Fibroblast of villous mesenchyme (primary cell): ENCODE data around the gene IDUA. TPM values are rescaled to one million over a fixed set of nuclear protein-coding genes. Genes with fewer than 3 reads are reported as not detected.

Experiments
- DNase-seq: peaks from one replicate; pipeline ENCODE4 v3.0.0-alpha.2; 2010; ENCODE audit warnings: low read depth
- H3K4me3 ChIP-seq: 2 replicates; pipeline ENCODE4 v1.5.1; 2011; ENCODE audit warnings: low read depth, mild to moderate bottlenecking, low read length
- CTCF ChIP-seq: IDR thresholded peaks from 2 replicates; pipeline ENCODE4 v1.5.1; 2012; ENCODE audit warnings: low read depth, mild to moderate bottlenecking, low read length; ENCODE audit not compliant: insufficient read depth
- total RNA-seq: library from RNA; depleted of rRNA; stranded (reverse); fragments of >200 nt; gene quantifications from 2 replicates; pipeline ENCODE4 v1.2.3, GENCODE V29; 2012

Gene IDUA
- total RNA-seq, 1 donor: 10.4 TPM

GRCh38 chr4:1043162-1043561 lies 56.3 kb downstream of the IDUA start:
- H3K4me3 ChIP-seq: no peak overlapping the region
- no peak for DNase-seq
- no peak for TF ChIP-seq CTCF

DNA sequence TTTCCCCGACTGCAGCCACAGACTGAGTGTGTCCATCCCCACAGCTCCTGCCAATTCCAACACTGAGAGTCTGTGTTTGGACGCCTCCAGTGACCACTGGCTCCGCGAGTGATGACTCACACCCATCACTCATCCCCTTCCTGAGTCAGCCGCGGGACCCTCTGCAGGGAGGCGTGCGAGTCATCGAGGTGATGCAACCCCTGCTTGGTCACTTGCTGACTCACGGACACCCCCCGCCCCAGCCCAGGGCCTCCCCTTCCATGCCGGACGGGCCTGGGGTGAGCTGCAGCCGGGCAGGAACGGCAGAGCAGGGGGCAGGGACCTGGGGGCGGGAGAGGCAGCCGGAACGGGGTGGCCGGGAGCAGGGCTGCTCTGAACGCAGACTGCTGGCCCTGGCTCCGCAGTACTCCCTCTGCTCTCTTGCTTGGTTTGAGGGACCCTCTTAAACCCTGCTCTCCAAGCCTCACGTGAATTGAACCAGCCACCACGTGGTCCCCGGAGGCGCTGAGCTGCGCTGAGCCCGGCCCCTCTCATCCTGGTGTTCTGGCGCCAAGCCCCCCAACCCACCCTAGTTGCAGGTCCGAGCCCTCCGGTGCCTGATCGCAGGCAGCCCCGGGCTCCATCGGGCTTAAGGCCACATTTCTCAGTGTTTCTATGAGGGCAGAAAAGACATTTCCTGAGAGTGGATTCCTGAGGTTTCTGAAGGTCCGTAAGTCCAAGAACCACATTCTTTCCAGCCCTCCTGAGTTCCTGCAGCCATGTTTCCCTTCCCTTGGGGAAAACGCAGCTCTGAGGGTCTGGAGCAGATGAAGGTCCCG lies 57.0 kb downstream of the IDUA start:
- DNase-seq: peak; percentile 97
- peak overlapping the region; percentile 20 for H3K4me3 ChIP-seq
- no peak for TF ChIP-seq CTCF

DNA sequence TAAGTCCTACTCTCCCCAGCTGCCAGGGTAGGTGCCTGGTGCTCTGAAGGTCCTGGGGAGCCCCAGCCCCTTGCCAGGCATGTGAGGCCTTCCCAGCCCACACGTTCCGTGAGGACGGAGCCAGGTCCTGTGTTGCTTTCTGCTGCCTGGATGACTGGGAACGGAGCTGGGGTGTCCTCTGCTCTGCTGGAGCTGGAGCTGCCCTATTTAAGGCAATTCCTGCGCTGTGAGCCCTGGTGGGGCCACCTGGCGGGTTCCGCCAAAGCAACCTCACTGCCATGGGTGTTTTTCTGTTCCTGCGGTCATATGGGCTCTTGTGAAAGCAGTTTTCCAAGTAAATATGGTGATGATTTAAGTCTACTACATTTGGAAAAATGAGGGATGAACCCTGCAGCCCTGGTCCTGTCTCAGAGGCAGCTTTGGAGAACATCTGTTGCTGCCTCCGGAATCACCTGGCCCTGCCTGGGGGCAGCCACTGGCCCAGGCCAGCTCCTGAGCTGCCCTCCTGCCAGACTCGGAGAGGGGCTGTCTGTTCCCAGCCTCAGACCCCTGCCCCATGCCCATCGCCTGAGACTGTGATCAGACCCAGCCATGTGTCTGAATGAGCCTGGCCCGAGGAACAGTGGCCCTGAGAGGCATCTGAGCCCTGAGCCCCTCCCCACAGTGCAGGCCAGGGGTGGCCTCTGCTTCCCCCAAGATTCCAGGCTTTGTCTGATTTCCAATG lies 57.8 kb downstream of the IDUA start:
- no peak overlapping the region for H3K4me3 ChIP-seq
- no peak for TF ChIP-seq CTCF
- peak; percentile 5 for DNase-seq

DNA sequence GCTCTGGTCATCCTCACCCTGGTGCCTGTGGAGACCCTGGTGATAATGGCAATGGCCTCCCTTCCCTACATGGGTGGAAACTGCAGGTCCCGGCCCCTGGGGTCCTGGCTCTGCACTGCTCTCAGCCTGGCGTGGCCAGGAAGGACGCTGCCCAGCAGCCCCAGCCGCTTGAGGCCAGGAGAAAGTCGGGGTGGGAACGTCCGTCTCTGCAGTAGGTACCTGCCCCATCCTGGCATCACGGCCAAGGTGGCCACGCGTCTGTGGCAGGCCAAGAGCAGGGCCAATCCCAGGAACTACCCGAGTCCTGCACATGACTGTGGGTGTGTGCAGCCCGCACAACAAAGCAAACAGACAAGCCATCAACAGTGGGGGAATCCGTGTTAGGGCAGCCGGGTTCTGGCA lies 58.4 kb downstream of the IDUA start:
- DNase-seq: no peak
- no peak overlapping the region for H3K4me3 ChIP-seq
- TF ChIP-seq CTCF: no peak

DNA sequence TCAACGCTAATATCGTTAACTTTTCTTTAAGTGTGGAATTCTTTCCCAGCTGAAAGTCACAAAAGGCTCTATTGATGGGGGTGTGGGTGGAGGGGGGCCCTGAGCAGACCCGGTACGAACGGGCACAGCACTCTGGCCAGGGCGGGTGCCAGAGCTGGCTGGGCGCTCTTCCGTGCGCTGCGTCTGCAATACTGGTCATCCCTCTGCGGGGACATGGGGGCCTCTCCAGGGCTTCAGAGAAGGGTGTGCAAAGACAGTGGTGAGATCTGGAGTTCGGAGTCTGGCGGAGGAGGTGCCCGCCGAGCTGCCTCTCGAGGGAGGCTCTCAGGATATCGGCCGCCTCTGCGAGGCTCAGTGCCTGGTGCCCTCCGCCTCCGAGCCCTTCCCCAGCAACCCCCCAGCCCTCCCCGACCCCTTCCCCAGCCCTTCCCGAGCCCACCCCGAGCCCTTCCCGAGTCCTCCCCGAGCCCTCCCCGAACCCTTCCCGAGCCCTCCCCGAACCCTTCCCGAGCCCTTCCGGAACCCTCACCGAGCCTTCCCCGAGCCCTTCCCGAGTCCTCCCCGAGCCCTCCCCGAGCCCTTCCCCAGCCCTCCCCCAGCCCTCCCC lies 58.9 kb downstream of the IDUA start:
- DNase-seq: no peak
- TF ChIP-seq CTCF: no peak
- no peak overlapping the region for H3K4me3 ChIP-seq

DNA sequence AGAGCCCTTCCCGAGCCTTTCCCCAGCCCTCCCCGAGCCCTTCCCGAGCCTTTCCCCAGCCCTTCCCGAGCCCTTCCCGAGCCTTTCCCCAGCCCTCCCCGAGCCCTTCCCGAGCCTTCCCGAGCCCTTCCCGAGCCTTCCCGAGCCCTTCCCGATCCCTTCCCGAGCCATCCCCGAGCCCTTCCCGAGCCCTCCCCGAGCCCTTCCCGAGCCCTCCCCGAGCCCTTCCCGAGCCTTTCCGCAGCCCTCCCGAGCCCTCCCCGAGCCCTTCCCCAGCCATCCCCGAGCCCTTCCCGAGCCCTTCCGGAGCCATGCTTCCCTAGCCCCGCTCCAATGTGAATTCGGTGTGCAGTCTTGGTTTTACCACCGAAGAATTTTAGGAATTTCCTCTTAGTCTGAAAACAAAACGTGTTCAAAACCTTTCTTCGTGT lies 59.8 kb downstream of the IDUA start:
- peak; percentile 71 for DNase-seq
- H3K4me3 ChIP-seq: peak overlapping the region; percentile 18
